Amygdala (tissue), 56 donors: ENCODE measurements around the gene MAGT1.
A peak's percentile ranks its signal among the peaks of the same experiment; 100 is the strongest.
"Not testable (repeated sequence)": the region's sequence is repeated elsewhere in the genome, so short reads cannot be mapped to it uniquely, and the experiment has no call there.

ENCODE experiments used
- DNase-seq, 56 donors: peaks; one replicate each; lab custom pipeline; 2025; lab: John Stamatoyannopoulos, UW

Gene MAGT1

DNA sequence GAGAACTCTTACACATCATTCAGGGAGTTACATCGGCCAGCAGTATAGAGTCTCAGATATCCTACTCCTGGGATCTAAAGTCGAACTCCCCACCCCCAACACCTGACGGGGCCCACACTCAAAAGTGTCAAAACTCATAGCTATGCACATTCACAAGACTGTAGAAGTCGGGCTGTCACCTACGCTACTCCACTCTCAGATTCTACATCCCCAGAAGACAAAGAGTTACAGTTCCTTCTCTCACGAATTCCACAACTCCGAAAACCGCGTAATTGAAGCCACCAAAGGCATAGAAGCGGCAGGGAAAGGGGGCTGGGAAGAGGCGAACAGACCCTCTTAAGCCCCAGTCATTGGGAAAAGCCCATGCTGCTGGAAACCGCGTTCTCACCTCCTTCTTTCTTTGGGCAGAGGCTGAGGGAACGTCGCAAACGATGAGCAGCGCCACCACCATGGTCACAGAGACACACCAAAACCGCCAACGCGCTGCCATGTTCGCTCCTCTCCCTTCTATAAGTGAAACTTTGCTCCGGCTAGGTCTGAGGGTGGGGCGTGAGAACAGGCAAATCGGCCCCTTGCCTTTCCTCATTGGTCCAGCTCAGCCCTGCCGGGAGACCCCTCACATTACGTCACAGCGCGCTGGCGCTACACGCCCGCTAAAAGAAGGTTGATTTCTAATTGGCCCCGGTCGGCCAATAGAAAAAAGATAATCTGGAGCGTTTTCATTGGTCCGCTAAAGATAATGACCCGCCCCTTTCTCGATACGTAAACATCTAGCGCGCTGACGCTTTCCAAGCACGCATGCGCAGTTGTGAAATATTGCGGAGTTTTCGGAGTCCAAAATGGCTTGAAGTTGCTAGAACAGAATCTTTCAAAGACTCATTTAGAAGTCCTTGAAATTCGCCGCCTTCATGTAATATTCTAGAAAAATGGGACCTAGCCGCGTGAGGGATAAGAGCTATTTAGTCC lies at the start of gene MAGT1:
TSS of gene MAGT1 (minus strand) at position 515 of the 966 bp plus-strand sequence. CDS start at position 490, 25 bp downstream.
- DNase-seq: peak; percentile 4 to 93 (median 82)

- not testable (repeated sequence) for DNase-seq
Measured at GRCh38 chrX:77945031-77945430, 49.8 kb upstream of the MAGT1 start.

DNA sequence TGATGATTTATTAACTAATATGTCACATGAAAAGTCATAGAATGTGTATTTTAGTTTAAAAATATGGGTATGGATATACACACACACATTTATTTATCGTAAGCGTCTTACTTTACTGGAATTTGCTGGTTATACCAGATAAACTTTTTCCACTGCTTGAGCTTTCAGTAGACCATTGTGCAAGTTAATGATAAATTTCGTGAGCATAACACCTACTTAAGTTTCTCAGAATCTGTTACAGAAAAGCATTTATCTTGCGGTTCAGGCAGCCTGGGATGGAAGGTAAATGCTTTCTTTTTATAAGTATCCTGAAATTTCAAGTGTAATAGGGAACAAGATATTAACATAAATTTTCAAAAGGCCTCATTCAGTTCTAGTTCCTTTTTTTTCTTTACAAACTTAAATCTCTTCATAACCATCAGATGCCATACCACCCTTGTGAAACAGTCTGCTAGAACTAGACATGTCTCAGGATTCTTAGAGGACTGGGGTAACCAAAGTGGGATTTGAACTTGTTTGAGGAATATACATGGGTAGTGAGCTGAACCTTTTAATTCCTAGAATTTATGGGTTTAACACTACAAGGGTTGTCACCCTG lies 42.9 kb upstream of the MAGT1 start:
- DNase-seq: no peak

GRCh38 chrX:77937291-77937690 lies 42.1 kb upstream of the MAGT1 start:
- DNase-seq: no peak

GRCh38 chrX:77936299-77936698 lies 41.1 kb upstream of the MAGT1 start:
- DNase-seq: no peak

DNA sequence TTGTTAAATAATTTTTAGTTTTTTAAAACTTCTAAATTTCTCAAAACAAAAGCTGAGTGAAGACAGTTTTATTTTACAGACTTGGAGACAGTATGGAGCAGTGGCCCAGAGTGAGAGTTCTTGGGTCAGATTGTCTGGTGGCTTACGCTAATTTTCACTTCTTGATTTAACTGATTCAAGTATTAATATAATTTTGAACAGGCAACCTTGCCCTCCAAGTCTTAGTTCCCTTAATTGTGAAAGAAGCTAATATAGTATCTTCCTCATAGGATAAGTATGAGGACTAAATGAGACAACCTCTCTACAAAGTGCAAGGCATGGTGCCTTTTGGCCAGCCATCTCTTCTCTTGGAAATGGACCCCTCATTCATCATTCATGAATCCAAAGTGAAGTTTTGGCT lies 40.7 kb upstream of the MAGT1 start:
- no peak for DNase-seq

- no peak for DNase-seq
Measured at GRCh38 chrX:77930581-77930980, 35.3 kb upstream of the MAGT1 start.

GRCh38 chrX:77925764-77926163 lies 30.5 kb upstream of the MAGT1 start:
- no peak for DNase-seq

GRCh38 chrX:77924320-77924859 lies 29.2 kb upstream of the MAGT1 start:
- no peak for DNase-seq

- DNase-seq: no peak
Measured at GRCh38 chrX:77922787-77923186, 27.6 kb upstream of the MAGT1 start.

DNA sequence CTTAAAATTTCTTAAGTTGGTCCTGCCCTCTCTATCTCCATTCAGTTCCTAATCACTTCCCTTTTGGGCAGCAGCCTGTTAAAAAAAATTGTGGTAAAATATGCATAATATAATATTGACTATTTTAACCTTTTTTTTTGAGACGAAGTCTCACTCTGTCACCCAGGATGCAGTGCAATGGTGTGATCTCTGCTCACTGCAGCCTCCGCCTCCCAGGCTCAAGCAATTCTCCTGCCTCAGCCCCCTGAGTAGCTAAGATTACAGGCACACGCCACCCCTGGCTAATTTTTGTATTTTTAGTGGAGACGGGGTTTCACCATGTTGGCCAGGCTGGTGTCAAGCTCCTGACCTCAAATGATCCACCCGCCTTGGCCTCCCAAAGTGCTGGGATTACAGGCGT lies 24.1 kb upstream of the MAGT1 start:
- DNase-seq: not testable (repeated sequence)

GRCh38 chrX:77918568-77918967 lies 23.3 kb upstream of the MAGT1 start:
- no peak for DNase-seq

DNA sequence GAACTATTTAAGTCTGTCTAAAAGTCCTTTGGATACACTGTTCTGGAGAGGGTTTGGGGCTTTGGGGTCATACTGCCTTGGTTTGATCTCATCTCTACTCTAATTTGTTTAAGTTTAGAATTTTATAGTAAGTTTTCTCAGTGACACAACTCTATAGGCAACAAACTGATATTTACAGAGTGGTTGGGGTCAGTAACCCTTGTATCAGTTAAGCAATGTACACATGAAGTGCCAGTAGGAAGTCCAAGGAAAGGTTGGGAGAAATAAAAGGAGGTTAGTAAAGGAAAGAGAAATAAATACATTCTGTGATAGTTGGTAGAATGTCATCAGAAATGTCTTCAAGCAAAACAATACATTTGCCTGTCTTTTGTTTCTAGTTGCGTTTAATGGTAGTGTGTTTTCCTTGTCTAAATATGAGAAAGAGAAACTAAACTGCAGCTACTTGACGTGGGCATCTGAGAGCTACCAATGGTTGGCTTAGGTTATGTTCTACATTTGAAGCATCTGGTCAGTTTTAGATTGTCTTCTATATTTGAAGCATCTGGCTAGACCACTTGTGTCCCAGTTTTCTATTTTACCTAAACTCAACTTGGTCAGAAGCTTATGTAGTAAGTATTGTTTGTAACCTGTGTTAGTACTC lies 22.2 kb upstream of the MAGT1 start:
- no peak for DNase-seq

DNA sequence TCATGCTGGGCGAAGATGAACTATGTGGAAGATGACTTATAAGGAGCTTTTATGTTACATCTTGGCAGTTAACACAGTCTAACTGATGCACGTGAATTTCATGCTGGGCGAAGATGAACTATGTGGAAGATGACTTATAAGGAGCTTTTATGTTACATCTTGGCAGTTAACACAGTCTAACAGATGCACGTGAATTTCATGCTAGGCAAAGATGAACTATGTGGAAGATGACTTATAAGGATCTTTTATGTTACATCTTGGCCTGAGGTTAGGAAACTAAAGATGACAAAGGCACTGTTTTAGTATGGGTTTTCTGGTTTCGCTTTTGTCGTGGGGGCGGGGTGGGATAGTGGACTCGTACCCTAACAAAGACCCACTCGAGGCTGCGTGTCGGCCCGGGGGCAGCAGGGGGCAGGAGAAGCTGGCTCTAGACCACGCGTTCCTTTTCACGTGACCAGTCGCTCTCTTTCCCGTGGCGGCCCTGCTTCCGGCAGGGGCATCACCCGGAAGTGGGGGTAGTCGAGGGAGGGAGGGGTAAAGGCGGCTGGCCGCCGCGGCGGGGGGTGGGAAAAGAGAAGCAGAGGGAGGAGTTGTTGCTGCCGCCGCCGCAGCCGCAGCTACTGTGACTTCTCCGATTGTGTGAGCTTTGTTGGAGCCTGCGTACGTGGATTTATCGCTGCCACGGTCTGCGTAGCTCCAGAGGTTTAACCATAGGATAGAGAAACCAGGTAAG lies 15.0 kb upstream of the MAGT1 start, which contains the start of gene ATP7A:
TSS of gene ATP7A (plus strand) at position 586 of the 733 bp plus-strand sequence. CDS start 60,949 bp downstream, outside the sequence.
- peak in 55 of 56 donors; percentile 21 to 87 (median 68) for DNase-seq

GRCh38 chrX:77901506-77901905 lies 6.3 kb upstream of the MAGT1 start:
- DNase-seq: no peak

DNA sequence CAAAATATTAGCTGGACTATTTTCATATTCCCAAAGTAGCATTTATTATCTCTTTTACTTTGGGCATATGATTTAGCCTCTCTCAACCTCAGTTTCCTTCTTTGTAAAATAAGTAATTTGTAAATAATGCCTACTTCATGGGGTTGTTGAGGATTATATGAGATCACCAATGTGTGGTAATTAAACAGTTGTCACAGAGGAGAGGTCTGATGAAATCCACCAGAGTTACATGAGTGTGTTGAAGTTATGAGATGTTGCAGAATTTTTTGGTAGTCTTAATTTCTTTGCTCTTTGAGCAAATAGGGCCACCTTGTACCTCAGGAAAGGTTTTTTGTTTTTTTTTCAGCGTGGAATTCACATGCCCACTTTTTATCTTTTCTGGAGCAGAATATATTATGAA lies 5.5 kb upstream of the MAGT1 start:
- DNase-seq: no peak

DNA sequence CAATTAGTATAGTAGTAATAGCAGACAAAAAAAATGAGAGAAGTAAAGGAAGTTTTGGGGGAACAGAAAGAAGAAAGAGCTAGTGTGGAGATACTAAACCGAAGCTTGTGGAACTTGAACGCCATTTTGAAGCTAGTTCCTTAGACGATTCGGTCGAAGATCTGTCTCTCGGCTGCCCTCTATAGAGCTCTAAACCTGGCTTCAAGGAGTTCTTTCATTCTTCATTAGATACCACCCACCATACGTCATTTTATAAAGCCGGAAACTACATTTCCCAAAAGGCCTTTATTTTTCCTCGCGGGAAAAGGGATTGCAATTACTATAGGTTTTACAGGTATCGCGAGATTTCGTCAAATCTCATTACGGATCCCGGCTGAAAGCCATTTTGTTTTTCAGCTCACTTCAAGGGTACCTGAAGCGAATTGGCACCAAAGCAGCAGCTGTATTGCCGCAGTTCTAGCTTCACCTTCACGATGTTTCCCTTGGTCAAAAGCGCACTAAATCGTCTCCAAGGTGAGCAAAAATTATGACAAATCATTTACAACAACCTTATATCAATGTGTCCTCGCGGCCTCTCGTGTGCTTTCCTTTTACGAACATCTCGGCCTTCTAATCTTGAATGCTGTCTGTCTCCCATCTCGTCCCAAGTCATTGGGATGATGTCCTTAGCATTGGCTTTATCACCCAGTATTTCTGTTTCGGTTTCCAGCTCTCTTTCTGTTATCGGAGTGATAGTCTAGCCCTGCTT lies 4.0 kb upstream of the MAGT1 start, which contains the start of gene COX7B:
TSS of gene COX7B (plus strand) at position 388 of the 748 bp plus-strand sequence. CDS start at position 474, 86 bp downstream.
- peak in 51 of 56 donors; percentile 0 to 94 (median 47) for DNase-seq

DNA sequence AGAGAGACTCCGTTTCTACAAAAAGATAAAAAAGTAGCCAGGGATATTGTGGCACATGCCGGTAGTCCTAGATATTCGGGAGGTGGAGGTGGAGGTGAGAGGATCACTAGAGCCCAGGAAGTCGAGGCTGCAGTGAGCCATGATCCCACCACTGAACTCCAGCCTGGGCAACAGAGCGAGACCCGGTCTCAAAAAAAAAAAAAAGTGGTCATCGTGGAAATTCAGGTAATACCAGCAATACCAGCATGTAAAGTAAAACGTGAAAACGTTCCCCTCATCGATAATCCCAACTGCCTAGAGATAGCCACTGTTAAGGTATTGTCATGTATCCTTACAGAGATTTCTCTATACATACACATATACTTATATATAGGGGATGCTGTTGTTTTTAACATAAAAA lies 1.5 kb downstream of the MAGT1 start:
- no peak for DNase-seq

- no peak for DNase-seq
Measured at GRCh38 chrX:77892887-77893286, 2.3 kb downstream of the MAGT1 start.
